Activated CD4-positive, alpha-beta T cell treated with anti-CD3 and anti-CD28 coated beads, Interleukin-2, amount 10 ng/mL, durations not matched to agents 24 days and 14 days (primary cell): ENCODE data around the gene GNG3. TPM values are rescaled to one million over a fixed set of nuclear protein-coding genes. Genes with fewer than 3 reads are reported as not detected.
"Not testable (repeated sequence)": the region's sequence is repeated elsewhere in the genome, so short reads cannot be mapped to it uniquely, and the experiment has no call there.

Experiments
- DNase-seq: peaks from one replicate; pipeline ENCODE4 v3.0.0; 2022
- H3K27ac Mint-ChIP-seq: one replicate; pipeline ENCODE4 v1.8.0; 2022; ENCODE audit warnings: mild to moderate bottlenecking, mixed read lengths
- H3K27me3 Mint-ChIP-seq: one replicate; pipeline ENCODE4 v1.8.0; 2022; ENCODE audit warnings: mixed read lengths
- H3K36me3 Mint-ChIP-seq: one replicate; pipeline ENCODE4 v1.8.0; 2022; ENCODE audit warnings: low read depth, mild to moderate bottlenecking, mixed read lengths
- H3K4me1 Mint-ChIP-seq: one replicate; pipeline ENCODE4 v1.8.0; 2021; ENCODE audit warnings: mixed read lengths
- H3K4me3 Mint-ChIP-seq: one replicate; pipeline ENCODE4 v1.8.0; 2022; ENCODE audit warnings: mild to moderate bottlenecking, moderate library complexity, mixed read lengths
- H3K9me3 Mint-ChIP-seq: one replicate; pipeline ENCODE4 v1.8.0; 2021; ENCODE audit warnings: mixed read lengths
- intact Hi-C: fragments of 100-400 bp; cut with micrococcal nuclease; formaldehyde crosslinking; loops from one replicate; pipeline ENCODE4 v1.15.1; 2023
- total RNA-seq: library from RNA; stranded (reverse); gene quantifications from 2 replicates; pipeline ENCODE4 v1.2.3, GENCODE V29; 2022

Gene GNG3
- total RNA-seq: 0.24 TPM in 1 of 2 replicates, not detected in the other

GRCh38 chr11:62707277-62707861 is at the start of gene GNG3, which contains the start of gene BSCL2:
TSS of gene GNG3 (plus strand) at chr11:62707676. CDS start at chr11:62708296, 620 bp downstream.
TSS of gene BSCL2 (minus strand) at chr11:62707424. CDS start at chr11:62707195, 229 bp downstream.
- Mint-ChIP-seq H3K36me3 (peaks cover 37% of the 10 kb centered on the region), H3K4me3 (peak within 1 kb of the TSS; percentile 96), H3K9me3 (no peaks in the 10 kb centered on the region), H3K4me1 (peaks cover 36% of the 10 kb centered on the region), H3K27ac (peak within 1 kb of the TSS; percentile 95), H3K27me3 (no peaks in the 10 kb centered on the region)
- intact Hi-C loops: loop anchor here (5.0 kb wide), 2 partner anchors 65 to 95 kb away; partner anchors contain the start of genes EML3, ROM1 and TAF6L
- peak; percentile 66 for DNase-seq

DNA sequence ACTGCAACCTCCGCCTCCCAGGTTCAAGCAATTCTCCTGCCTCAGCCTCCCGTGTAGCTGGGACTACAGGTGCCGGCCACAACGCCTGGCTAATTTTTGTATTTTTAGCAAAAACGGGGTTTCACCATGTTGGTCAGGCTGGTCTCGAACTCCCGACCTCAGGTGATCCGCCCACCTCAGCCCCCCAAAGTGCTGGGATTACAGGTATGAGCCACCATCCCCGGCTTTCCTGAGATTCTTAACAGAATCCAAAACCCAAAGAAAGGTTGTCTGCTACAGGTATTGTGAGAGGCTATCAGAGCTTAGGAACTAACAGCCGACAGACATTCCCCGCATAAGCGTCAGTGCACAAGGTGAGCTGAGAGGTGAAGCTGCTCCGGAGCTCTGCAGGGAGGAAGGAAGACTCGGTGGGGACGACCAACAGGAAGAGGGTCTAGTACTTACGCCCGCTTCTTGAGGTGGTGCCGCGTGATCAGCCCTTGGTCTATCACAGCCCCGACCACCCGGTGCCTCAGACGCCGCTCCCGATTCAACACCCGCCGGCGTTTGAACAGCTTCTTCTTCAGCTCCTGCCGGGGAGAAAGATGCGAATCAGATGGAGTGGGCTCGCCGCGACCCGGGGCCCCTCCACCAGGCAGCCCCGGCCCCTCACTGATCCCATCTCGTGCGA is 42.9 kb upstream of the GNG3 start:
- peak; percentile 86 for DNase-seq
- intact Hi-C loops: loop anchor here (1.0 to 5.0 kb wide), 9 partner anchors 11 to 178 kb away; partner anchors contain the start of genes EML3, GANAB, INTS5 and POLR2G
- H3K27me3 Mint-ChIP-seq: no peaks in the 10 kb centered on the region

DNA sequence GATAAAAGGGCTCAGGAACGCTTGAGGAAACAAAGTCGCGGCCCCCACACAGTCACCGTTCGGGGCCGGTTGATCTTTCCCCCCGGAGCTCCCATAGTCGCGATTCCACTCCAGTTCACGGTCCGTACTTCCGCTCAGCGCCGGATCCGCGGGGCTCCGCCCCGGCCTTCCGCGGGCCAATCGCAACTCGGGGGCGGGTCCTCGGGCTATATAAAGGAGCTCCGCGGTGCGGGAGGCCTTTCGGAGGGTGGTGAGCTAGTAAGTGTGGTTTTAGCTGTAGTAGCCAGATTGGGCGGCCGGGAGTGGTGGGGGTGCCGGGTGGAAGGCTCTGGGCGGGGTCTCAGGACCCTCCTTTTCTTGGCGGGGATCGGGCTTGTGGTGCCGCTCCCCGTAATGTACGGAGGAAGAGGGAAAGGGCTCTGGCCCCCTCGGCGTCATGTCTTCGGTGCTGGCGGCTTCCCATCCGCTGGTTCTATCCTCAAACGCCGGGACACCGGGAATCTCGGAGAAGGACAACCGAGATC is 42.3 kb upstream of the GNG3 start, which contains the start of the genes C11orf98 and CSKMT:
C11orf98 (minus strand) TSS at position 136 of the 524 bp plus-strand sequence; CDS start at position 95, 41 bp downstream.
CSKMT (plus strand) TSS at position 238 of the 524 bp plus-strand sequence. CDS start 568 bp downstream, outside the sequence.
- no peaks in the 10 kb centered on the region for H3K27me3 Mint-ChIP-seq
- H3K36me3 Mint-ChIP-seq: peaks cover 51% of the 10 kb centered on the region
- H3K27ac Mint-ChIP-seq: peak within 1 kb of the TSS; percentile 93
- peaks cover 26% of the 10 kb centered on the region for H3K4me1 Mint-ChIP-seq
- intact Hi-C loops: loop anchor here (1.0 to 5.0 kb wide), 9 partner anchors 12 to 177 kb away; partner anchors contain the start of genes EML3, GANAB, INTS5 and POLR2G
- H3K4me3 Mint-ChIP-seq: peak within 1 kb of the TSS; percentile 98
- DNase-seq: peak; percentile 99
- H3K9me3 Mint-ChIP-seq: no peaks in the 10 kb centered on the region

More for the DNA sequence above, 42.9 kb upstream of the GNG3 start:
- H3K4me1 Mint-ChIP-seq: peaks cover 23% of the 10 kb centered on the region
- H3K4me3 Mint-ChIP-seq: peak overlapping the region; percentile 98
- peak overlapping the region; percentile 93 for H3K27ac Mint-ChIP-seq
- peaks cover 48% of the 10 kb centered on the region for H3K36me3 Mint-ChIP-seq
- H3K9me3 Mint-ChIP-seq: no peaks in the 10 kb centered on the region

- intact Hi-C loops: loop anchor here (1.0 to 5.0 kb wide), 9 partner anchors 12 to 177 kb away; partner anchors contain the start of genes EML3, GANAB, INTS5 and POLR2G
- Mint-ChIP-seq H3K9me3 (no peaks in the 10 kb centered on the region), H3K36me3 (peaks cover 53% of the 10 kb centered on the region), H3K27me3 (no peaks in the 10 kb centered on the region), H3K4me1 (peaks cover 31% of the 10 kb centered on the region), H3K4me3 (peak overlapping the region; percentile 98), H3K27ac (peak overlapping the region; percentile 93)
- peak; percentile 84 for DNase-seq
Observed at GRCh38 chr11:62665599-62666258, 41.7 kb upstream of the GNG3 start.

- Mint-ChIP-seq H3K4me3 (peak overlapping the region; percentile 98), H3K9me3 (no peaks in the 10 kb centered on the region), H3K27ac (peak overlapping the region; percentile 65), H3K36me3 (peaks cover 58% of the 10 kb centered on the region), H3K4me1 (peaks cover 35% of the 10 kb centered on the region), H3K27me3 (no peaks in the 10 kb centered on the region)
- peak; percentile 71 for DNase-seq
- intact Hi-C loops: loop anchor here (5.0 kb wide), 2 partner anchors 96 to 176 kb away; partner anchors contain the start of gene POLR2G
Observed at GRCh38 chr11:62666259-62666926, 41.1 kb upstream of the GNG3 start.

DNA sequence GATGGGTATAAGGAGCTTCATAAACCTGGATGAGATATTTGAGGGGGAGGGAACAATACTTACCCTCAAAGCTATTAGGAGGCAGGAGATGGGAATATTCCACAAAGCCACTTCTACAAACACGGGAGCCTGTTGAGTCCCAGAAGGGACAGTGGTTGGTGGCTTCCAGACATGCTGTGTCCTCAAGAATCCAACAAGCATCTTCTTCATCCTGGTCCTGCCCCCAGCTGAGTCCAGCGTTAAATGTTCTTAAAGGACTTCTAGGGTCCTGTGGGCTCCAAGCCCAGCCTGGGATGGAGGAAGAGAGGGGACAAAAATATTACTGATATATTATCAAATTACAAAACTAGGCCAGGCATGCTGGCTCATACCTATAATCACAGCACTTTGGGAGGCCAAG is 40.0 kb upstream of the GNG3 start:
- Mint-ChIP-seq H3K4me1 (peaks cover 39% of the 10 kb centered on the region), H3K36me3 (peaks cover 65% of the 10 kb centered on the region), H3K9me3 (no peaks in the 10 kb centered on the region), H3K27me3 (no peaks in the 10 kb centered on the region), H3K4me3 (peak overlapping the region; percentile 98), H3K27ac (peak overlapping the region; percentile 65)
- DNase-seq: no peak
- intact Hi-C loops: loop anchor here (5.0 kb wide), 2 partner anchors 95 to 175 kb away; partner anchors contain the start of gene POLR2G

DNA sequence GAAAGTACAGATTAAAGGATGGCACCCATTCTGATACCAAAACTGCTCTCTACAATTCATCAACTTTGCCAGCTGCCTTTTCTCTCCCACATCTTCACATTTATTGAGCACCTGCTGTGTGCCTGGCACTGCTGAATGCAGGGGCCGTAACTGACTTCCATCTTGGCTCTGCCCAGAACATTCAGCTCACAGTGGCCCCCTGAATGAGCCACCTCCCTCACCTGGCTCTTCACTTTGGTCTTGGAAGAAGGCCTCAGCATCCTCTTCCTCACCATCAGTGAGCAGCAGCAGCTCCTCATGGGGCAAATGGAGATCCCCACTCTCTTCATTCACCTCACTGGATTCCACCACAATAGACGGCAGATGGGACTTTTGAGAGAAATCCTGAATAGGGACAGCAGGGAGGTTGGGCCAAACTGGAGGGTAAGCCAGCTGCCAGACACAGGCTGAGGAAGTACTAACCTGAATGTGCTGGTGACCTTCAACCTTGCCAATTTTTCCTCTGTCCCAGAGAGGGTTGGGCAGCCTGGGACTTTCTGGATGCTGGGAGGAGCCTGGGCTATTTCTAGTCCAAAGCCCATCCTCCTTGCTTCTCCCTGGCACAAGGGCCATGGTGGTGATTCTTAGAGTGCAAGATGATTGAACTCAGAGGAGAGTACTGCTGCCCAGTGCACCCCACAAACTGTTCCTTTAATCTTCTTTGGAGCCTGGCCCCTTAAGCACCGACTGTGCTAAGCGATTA is 37.9 kb upstream of the GNG3 start:
- peak overlapping the region; percentile 88 for H3K4me3 Mint-ChIP-seq
- intact Hi-C loops: loop anchor here (2.0 to 10.0 kb wide), 6 partner anchors 17 to 1242 kb away; partner anchors contain the start of genes CPSF7, HNRNPUL2, INTS5 and POLR2G
- H3K27ac Mint-ChIP-seq: peak overlapping the region; percentile 92
- H3K36me3 Mint-ChIP-seq: peaks cover 60% of the 10 kb centered on the region
- H3K27me3 Mint-ChIP-seq: no peaks in the 10 kb centered on the region
- no peaks in the 10 kb centered on the region for H3K9me3 Mint-ChIP-seq
- H3K4me1 Mint-ChIP-seq: peaks cover 37% of the 10 kb centered on the region
- DNase-seq: no peak

GRCh38 chr11:62671236-62671607 is 36.3 kb upstream of the GNG3 start:
- intact Hi-C loops: loop anchor here (1.0 to 10.0 kb wide), 6 partner anchors 8 to 1244 kb away; partner anchors contain the start of genes CPSF7, HNRNPUL2, INTS5 and SLC3A2
- Mint-ChIP-seq H3K9me3 (no peaks in the 10 kb centered on the region), H3K27ac (peak overlapping the region; percentile 92), H3K36me3 (peaks cover 56% of the 10 kb centered on the region), H3K27me3 (no peaks in the 10 kb centered on the region), H3K4me1 (peaks cover 41% of the 10 kb centered on the region), H3K4me3 (peak overlapping the region; percentile 88)
- DNase-seq: no peak

DNA sequence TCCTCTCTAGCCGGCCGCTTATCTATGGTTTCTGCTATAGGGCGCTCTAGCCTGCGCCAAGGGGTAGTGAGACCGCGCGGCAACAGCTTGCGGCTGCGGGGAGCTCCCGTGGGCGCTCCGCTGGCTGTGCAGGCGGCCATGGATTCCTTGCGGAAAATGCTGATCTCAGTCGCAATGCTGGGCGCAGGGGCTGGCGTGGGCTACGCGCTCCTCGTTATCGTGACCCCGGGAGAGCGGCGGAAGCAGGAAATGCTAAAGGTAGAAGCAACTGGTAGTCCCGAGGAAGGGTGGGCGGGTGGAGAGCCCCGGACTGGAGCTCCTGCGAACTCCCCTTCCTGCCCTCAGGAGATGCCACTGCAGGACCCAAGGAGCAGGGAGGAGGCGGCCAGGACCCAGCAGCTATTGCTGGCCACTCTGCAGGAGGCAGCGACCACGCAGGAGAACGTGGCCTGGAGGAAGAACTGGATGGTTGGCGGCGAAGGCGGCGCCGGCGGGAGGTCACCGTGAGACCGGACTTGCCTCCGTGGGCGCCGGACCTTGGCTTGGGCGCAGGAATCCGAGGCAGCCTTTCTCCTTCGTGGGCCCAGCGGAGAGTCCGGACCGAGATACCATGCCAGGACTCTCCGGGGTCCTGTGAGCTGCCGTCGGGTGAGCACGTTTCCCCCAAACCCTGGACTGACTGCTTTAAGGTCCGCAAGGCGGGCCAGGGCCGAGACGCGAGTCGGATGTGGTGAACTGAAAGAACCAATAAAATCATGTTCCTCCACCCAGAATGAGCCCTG is 35.7 kb upstream of the GNG3 start, which contains the start of the genes LBHD1 and UQCC3:
LBHD1 (minus strand) TSS at position 660 of the 782 bp plus-strand sequence. CDS start 2,236 bp downstream, outside the sequence.
UQCC3 (plus strand) TSS at position 66 of the 782 bp plus-strand sequence; CDS start at position 139, 73 bp downstream.
- intact Hi-C loops: loop anchor here (1.0 to 10.0 kb wide), 7 partner anchors 8 to 1244 kb away; partner anchors contain the start of genes CPSF7, HNRNPUL2, INTS5 and SLC3A2
- Mint-ChIP-seq H3K36me3 (peaks cover 55% of the 10 kb centered on the region), H3K27me3 (no peaks in the 10 kb centered on the region)

GRCh38 chr11:62673196-62673525 is 34.3 kb upstream of the GNG3 start:
- H3K27me3 Mint-ChIP-seq: no peaks in the 10 kb centered on the region
- H3K36me3 Mint-ChIP-seq: peaks cover 59% of the 10 kb centered on the region
- intact Hi-C loops: loop anchor here (2.0 to 10.0 kb wide), 4 partner anchors 36 to 1246 kb away; partner anchors contain the start of genes CPSF7, HNRNPUL2 and TTC9C
- peaks cover 42% of the 10 kb centered on the region for H3K4me1 Mint-ChIP-seq
- no peak for DNase-seq
- peak overlapping the region; percentile 88 for H3K4me3 Mint-ChIP-seq
- no peaks in the 10 kb centered on the region for H3K9me3 Mint-ChIP-seq
- peak overlapping the region; percentile 92 for H3K27ac Mint-ChIP-seq

More for the DNA sequence above, 35.7 kb upstream of the GNG3 start, which contains the start of the genes LBHD1 and UQCC3:
- Mint-ChIP-seq H3K4me3 (peak within 1 kb of the TSS; percentile 88), H3K27ac (peak within 1 kb of the TSS; percentile 92), H3K4me1 (peaks cover 38% of the 10 kb centered on the region), H3K9me3 (no peaks in the 10 kb centered on the region)
- DNase-seq: peak; percentile 94

- not testable (repeated sequence) for H3K27ac Mint-ChIP-seq, H3K4me3 Mint-ChIP-seq, DNase-seq, H3K27me3 Mint-ChIP-seq, H3K9me3 Mint-ChIP-seq
- peaks cover 47% of the 10 kb centered on the region for H3K36me3 Mint-ChIP-seq
- intact Hi-C loops: loop anchor here (10.0 kb wide), 1 partner anchor 251 kb away; no protein-coding TSS in a partner anchor
- H3K4me1 Mint-ChIP-seq: peaks cover 37% of the 10 kb centered on the region
Observed at GRCh38 chr11:62675415-62675814, 32.1 kb upstream of the GNG3 start.
